Stimulated activated CD4-positive, alpha-beta T cell treated with anti-CD3 and anti-CD28 coated beads, Interleukin-1b, Interleukin-23, amount 100 ng/mL, for 1 hour (primary cell): ENCODE measurements around the gene NXPE2.
"Not testable (repeated sequence)": the region's sequence is repeated elsewhere in the genome, so short reads cannot be mapped to it uniquely, and the experiment has no call there.

Experiments
- DNase-seq, 2 donors: peaks; one replicate each; pipeline ENCODE4 v3.0.0-alpha.2; 2020; ENCODE audit warnings: low read depth in 2 of 2

Gene NXPE2

GRCh38 chr11:114678125-114679036, at the start of gene NXPE2:
NXPE2 (plus strand) TSS chr11:114678527; CDS start chr11:114678576, 49 bp downstream.
- DNase-seq, result no peak

- not testable (repeated sequence) for DNase-seq
These were observed 46.8 kb upstream of the NXPE2 start for GRCh38 chr11:114631445-114631965.

- DNase-seq, result not testable (repeated sequence)
These were observed 38.9 kb upstream of the NXPE2 start for GRCh38 chr11:114639440-114639839.

GRCh38 chr11:114650661-114651060, 27.7 kb upstream of the NXPE2 start:
- no peak for DNase-seq

GRCh38 chr11:114651145-114651718, 27.1 kb upstream of the NXPE2 start:
- no peak for DNase-seq

GRCh38 chr11:114653148-114653547, 25.2 kb upstream of the NXPE2 start:
- DNase-seq, result no peak

- no peak for DNase-seq
These were observed 13.7 kb upstream of the NXPE2 start for GRCh38 chr11:114664641-114665040.

DNA sequence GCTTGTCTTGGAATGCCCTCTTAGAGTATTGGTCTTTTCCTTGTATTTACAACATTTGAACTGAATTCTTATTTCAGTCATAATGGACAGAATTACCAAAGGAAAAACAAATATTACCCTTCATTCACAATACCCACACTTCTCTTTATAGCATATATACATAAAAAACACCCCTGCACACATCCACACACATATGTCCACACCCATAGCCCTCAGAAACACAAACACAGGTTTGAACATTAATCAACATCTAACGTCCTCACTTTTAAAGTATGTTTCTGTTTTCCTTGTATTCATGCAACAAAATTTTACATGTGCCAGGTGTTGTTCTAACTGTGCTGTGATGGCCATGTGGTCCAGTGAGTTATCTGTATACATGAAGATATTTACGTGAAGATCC, 11.6 kb upstream of the NXPE2 start:
- no peak for DNase-seq

GRCh38 chr11:114668109-114668508, 10.2 kb upstream of the NXPE2 start:
- DNase-seq, result no peak

- DNase-seq, result no peak
These were observed 4.7 kb upstream of the NXPE2 start for GRCh38 chr11:114673661-114674060.

DNA sequence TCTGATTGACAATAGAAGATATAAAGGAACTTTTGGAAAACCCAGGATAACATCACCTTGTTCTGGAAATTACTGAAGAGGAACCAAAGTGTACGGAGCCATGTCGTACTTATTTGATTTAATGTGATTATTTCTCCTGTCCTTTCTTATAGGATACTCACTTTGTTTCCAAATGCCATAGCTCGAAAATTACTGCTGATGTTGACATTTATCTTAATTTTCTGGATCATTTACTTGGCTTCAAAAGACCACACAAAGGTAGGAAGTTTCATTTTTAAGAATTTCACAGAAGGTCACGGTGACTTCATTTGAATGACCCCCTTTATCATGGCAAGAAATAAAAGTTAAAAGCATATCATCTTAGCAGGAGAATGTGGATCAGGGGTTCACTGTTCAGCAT, 1.2 kb downstream of the NXPE2 start:
- DNase-seq, result no peak

DNA sequence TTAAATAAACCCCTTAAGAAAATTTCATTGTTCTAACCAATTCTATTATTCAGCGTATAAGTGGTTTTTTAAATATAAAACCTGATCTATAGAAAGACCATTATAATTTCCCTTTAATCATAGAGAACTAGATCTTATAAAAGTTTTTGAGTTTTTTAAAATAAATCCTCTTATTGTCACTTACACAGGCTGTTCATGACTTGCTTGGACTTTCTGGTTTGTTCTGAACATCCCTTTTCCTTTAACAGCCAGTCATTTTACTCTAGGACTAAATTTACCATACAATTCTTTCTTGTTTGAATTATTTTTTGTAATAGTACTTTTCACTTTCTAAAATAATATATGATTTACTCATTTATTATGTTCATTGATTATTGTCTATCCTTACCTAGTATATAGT, 4.7 kb downstream of the NXPE2 start:
- DNase-seq, result no peak

DNA sequence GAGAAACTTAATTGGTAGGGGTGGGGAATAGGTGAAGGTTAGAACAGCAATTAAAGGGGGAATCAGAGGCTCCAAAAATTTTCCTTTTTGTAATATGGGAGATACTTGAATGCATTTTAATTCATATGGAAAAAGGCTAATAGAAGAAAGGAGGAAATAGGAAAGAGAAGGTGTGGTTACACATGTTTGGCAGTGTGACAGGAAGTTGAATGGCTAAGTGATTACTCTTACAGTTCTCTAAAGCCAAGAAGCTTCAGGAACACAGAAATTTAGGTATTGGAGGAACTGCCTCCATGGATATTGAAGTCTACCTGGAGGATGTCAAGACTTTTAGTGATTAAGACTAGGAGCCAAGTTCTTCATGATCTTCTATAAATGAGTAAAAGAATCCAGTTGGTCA, 6.3 kb downstream of the NXPE2 start:
- DNase-seq, result no peak

GRCh38 chr11:114685097-114685496, 6.8 kb downstream of the NXPE2 start:
- DNase-seq, result no peak

DNA sequence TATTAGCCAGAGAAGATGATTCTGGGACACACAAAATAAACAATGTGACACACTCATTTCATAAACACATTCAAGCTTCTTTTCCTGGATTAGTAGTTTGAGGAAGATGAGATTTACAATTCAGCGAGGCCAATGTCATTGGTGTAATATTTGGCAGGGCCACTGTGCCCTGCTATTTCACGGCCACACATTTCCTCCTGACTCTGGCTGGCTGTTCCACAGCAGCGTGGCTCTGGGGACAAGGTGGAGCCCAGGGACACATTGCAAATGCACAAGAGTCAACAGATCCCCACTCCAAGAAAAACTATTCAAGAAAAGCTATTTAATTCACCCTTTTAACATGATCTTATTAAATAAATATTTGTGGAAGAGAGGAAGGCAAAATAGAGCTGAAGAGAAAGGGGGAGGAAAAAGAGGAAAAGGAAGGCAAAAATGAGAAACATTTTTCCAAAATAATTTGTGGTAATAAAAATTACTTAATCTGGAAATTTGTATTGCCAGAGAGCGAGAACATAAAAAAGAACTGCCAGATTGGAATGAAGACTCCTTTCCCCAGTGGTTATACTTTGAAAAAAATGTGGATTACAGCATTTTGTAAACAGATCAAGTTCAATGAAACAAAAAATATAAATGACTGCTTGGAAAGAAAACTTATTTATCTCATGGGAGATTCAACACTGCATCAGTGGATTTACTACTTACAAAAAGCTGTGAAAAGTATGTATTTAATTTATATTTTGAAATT, 27.1 kb downstream of the NXPE2 start:
- DNase-seq, result no peak

GRCh38 chr11:114709960-114710359, 31.6 kb downstream of the NXPE2 start:
- no peak for DNase-seq

GRCh38 chr11:114713756-114714155, 35.4 kb downstream of the NXPE2 start:
- no peak for DNase-seq

GRCh38 chr11:114719562-114719961, 41.2 kb downstream of the NXPE2 start:
- no peak for DNase-seq

DNA sequence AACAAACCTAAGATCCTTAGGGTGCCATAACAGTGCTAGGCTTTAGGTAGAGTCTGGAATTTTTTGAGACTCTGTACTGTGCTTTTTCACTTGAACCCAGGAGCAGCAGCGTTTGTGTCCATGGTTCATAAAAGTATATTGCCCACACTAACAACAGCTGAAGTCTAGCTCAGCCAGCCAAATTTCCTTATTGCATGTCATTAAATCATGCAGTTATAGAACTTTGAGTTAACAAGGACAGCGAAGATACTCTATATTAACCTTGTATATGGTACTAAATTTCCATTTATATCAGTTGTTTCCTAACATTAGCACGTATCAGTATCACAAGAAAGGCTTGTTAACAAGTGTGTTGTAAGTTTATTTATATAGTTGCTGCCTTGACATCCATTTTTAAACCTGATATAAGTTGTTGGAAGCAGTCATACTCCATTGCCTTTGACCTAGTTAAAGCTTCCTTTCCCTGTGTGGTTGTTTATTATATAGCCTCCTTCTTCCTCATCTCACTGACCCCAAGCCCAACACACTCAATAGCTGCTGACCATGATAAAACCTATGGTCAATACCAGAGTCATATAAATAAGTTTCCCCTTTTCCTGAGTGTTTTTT, 46.7 kb downstream of the NXPE2 start:
- no peak for DNase-seq

DNA sequence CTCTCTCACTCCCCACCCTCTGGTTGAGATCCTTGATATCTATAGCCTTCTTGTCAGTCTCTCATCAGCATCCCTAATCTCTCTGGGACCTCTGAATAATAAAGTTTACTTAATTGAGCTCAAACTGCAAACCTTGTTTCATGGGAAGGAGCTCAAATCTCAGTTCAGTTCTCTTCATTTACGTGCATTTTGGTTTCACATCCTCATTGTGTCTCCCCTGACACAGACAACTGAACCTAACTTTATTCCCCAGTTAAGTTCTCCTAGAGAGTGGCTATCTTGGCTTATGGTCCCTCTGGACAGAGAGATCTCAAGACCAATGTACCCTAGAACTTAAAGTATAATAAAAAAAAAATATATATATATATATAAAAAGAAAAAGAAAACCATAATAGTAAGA, 47.3 kb downstream of the NXPE2 start:
- DNase-seq, result no peak

- no peak for DNase-seq
These were observed 58.5 kb downstream of the NXPE2 start for GRCh38 chr11:114736806-114737205.

- DNase-seq, result no peak
These were observed 60.6 kb downstream of the NXPE2 start for GRCh38 chr11:114738954-114739353.
